Stimulated activated CD4-positive, alpha-beta T cell treated with anti-CD3 and anti-CD28 coated beads, Interleukin-2, amount 100 ng/mL, for 24 hours (primary cell): ENCODE data around the gene NXPH1.

Experiments used
- DNase-seq, 2 donors: peaks; one replicate each; pipeline ENCODE4 v3.0.0-alpha.2; 2020

Gene NXPH1

GRCh38 chr7:8433477-8434289, at the start of gene NXPH1:
Gene NXPH1, plus strand, starts transcription at chr7:8433609.
- DNase-seq, result no peak

GRCh38 chr7:8384901-8385300, 48.5 kb upstream of the NXPH1 start:
- DNase-seq, result no peak

DNA sequence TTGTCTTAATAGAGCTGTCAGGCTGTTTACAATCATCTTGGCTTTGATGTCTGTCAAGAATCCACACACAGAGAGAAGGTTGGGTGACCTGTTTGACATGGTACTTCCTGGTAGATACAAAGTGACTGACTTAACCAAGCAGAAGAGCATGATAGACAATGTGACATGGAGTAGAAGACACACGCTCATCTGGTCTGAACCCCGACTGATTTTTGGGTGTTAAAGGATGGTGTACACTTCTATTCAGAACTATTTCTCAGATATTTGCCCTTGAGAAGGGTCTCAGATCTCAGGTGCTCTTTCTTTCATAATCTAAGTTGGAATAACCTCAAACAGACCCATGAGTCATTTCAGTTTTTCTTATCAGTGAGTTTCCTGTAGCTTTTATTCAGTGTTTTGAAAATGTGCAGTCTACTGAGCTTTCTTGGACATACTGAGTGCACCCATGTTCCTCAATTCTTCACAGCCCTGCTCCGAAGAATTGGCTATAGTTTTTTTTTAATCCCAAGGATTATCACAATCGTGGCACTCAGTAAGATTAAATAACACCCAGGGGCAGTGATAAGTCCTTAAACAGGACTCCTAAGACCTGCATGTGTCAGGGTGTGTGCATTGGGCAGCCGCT, 46.4 kb upstream of the NXPH1 start:
- DNase-seq, result no peak

GRCh38 chr7:8387551-8388256, 45.7 kb upstream of the NXPH1 start:
- DNase-seq, result no peak

- DNase-seq, result no peak
Observed at GRCh38 chr7:8388257-8388625, 45.2 kb upstream of the NXPH1 start.

DNA sequence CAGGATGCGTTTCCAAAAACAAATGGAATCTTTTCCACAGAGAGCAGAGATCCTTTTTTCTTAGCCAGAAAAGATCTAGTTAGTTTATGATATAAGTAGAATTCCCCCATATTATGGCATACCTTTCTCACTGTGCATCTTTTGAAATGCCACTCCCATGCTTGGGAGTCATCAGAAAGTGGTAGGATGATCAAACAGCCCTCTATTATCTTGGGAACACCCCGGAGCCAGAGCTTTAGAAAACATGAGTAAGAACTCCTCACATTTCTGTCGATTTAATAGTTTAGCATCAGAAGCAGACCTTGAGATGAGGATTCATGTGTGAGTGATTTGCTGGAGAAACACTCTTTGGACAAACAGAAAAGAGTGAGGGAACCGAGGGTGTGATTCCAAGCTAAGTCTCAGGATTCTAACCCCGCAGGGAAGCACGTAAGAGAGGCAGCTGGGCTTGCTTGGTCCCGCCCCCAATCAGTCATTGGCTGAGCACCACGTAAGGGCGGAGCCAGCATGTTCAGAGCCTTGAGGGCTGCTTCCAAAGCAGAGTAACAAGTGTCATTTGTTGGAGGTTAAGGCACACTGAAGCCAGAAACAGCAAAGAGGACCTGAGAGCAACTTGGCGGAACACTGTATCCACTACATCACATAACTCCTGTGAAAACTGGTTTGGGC, 43.7 kb upstream of the NXPH1 start:
- no peak for DNase-seq

DNA sequence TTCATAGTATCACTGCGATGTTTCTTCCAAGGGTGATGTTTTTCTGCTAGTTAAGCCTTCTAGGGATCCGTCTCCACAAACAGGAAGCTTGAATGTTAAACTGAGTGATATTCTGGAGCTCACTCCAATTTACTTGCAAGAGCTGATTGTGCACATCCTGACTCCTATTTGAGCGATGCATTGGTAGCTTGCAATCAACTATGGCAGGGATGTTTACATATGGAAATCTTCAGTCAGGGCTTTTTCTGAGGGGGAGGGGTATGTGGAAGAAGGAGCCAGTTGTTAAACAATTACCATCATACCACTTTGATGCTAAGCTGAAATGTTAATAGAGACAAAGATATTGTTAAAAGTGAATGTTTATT, 43.2 kb upstream of the NXPH1 start:
- DNase-seq, result no peak

DNA sequence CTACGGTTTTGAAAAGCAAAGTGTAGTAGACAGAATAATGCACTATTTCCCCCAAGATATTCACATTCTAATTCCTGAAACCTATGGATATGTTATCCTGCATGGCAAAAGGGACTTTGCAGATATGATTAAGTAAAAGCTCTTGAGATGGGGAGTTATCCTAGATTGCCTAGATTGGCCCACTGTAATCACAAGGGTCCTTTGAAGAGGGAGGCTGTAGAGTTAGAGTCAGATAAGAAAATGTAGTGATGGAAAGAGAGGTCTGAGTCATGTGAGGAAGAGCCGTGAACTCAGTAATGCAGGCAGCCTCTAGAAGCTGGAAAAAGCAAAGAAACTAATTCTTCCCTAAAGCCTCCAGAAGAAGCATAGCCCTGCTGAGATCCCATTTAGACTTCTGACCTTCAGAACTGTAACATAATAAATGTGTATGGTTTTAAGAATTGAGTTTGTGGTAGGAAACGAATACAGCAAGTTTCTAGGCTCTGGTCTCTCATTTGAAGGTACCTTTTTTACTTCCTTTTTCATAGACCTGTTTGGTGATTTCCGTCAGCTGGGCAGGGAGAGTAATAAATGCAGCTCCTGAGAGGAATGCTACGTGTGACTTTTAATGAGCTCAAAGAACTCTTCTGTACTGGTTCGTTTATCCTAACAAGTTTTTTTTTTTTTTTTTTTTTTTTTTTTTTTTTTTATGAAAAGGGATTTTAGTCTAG, 41.9 kb upstream of the NXPH1 start:
- no peak for DNase-seq

DNA sequence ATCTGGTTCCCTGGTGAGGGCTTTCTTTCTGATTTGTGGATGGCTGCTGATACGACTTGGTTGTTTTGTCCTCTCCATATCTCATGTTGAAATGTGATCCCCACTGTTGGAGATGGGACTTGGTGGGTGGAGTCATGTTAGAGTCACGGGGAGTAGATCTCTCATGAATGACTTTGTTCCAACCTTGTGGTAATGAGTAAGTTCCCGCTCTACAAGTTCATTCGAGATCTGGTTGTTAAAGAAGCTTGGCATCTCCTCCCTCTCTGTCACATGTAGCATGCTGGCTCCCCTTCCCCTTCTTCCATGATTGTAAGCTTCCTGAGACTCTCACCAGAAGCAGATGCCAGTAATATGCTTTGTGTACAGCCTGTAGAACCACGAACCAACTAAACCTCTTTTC, 37.1 kb upstream of the NXPH1 start:
- no peak for DNase-seq

GRCh38 chr7:8408871-8409270, 24.5 kb upstream of the NXPH1 start:
- DNase-seq, result no peak

DNA sequence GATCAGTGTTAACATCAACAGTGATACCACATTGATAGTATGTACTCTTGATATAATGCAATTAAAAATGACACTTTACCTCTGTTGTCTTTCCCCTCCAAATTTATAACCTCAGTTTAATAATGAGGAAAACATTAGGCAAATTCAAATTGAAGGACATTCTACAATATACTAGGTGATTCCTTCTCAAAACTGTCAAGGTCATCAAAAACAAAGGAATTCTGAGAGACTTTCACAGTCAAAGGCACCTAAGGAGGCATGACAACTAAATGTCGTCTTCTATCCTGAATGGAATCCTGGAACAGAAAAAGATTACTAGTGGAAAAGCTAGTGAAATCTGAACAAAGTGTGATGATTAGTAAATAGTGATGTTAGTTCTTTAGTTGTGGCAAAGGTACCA, 22.3 kb upstream of the NXPH1 start:
- DNase-seq, result no peak

GRCh38 chr7:8413600-8413999, 19.8 kb upstream of the NXPH1 start:
- DNase-seq, result no peak

- peak; percentile 43 to 58 for DNase-seq
Observed at GRCh38 chr7:8418629-8419245, 14.7 kb upstream of the NXPH1 start.

GRCh38 chr7:8422177-8422576, 11.2 kb upstream of the NXPH1 start:
- no peak for DNase-seq

DNA sequence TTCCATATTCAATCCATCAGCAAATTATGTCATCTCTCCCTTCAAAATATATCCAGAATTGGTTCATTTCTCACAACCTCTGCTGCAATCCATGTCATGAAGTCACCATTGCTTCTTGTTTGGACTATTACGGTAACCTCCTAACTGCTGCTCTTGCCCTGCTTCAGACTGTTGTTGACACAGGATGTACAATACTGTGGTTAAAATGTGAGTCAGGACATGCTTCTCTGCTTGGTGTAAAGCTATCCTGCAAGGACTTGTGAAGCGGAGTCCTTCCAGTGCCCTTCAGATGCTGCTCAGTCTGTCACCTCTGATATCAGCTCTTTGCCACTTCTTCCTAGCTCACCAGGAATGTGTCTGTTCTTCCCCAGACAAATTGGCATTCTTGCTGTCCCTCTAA, 10.4 kb upstream of the NXPH1 start:
- DNase-seq, result no peak

GRCh38 chr7:8425223-8425622, 8.2 kb upstream of the NXPH1 start:
- DNase-seq, result no peak

- DNase-seq, result no peak
Observed at GRCh38 chr7:8430643-8431042, 2.8 kb upstream of the NXPH1 start.

GRCh38 chr7:8434290-8435002, 1.0 kb downstream of the NXPH1 start:
- no peak for DNase-seq

- no peak for DNase-seq
Observed at GRCh38 chr7:8435095-8435494, 1.7 kb downstream of the NXPH1 start.

GRCh38 chr7:8435590-8436545, 2.5 kb downstream of the NXPH1 start:
- DNase-seq, result no peak

- DNase-seq, result peak; percentile 32 to 70
Observed at GRCh38 chr7:8436965-8437364, 3.6 kb downstream of the NXPH1 start.
